ENCODE data around the gene CFAP52. TPM values are rescaled to one million over a fixed set of nuclear protein-coding genes. Genes with fewer than 3 reads are reported as not detected.

Gene CFAP52
- total RNA-seq, 4 donors from 2014 or later = not detected

DNA sequence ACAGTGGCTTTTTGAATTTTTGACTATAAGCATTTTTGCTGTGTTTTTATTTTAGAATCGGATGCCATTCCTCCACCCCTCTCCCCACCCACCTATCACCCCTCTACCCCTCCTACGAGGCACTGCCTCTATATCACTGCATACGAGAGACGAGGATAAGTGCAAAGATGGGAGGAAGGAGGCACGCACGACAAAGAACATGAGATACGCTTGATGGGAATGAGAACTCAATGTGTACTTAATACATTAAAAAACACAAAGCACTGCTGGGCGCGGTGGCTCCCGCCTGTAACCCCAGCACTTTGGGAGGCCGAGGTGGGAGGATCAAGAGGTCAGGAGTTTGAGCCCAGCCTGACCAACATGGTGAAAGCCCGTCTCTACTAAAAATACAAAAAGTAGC lies 60.1 kb downstream of the CFAP52 start:
- TF ChIP-seq, protein P1, sequence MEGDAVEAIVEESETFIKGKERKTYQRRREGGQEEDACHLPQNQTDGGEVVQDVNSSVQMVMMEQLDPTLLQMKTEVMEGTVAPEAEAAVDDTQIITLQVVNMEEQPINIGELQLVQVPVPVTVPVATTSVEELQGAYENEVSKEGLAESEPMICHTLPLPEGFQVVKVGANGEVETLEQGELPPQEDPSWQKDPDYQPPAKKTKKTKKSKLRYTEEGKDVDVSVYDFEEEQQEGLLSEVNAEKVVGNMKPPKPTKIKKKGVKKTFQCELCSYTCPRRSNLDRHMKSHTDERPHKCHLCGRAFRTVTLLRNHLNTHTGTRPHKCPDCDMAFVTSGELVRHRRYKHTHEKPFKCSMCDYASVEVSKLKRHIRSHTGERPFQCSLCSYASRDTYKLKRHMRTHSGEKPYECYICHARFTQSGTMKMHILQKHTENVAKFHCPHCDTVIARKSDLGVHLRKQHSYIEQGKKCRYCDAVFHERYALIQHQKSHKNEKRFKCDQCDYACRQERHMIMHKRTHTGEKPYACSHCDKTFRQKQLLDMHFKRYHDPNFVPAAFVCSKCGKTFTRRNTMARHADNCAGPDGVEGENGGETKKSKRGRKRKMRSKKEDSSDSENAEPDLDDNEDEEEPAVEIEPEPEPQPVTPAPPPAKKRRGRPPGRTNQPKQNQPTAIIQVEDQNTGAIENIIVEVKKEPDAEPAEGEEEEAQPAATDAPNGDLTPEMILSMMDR (IDR thresholded peaks at IDR 0.05; ENCODE audit: low read depth) = no peak

DNA sequence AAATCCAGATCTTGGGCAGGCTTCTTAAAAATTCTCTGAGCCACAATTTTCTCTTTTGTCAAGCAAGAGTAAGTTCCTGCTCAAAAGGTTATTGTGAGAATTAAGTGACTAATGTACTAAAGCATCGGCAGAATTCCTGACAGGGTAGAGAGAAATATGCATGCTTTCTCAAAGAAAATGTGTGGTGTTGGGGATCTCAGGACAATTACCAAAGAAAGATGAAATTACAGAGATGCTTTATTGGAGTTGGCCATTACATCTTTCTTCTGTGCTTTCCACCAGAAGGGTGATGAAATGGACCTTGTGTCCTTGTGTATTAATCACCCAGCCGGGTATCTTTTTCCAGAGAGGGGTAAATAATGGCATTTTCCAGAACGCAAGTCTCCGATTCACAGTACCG lies 67.2 kb downstream of the CFAP52 start:
- TF ChIP-seq, protein P1 (IDR thresholded peaks at IDR 0.05; ENCODE audit: low read depth) = no peak

- TF ChIP-seq, protein P1 (IDR thresholded peaks at IDR 0.05; ENCODE audit: low read depth) = no peak
Measured at GRCh38 chr17:9644910-9645751, 68.7 kb downstream of the CFAP52 start, which contains the start of gene USP43. TSS of gene USP43 (plus strand) at chr17:9645517. CDS start at chr17:9645633, 116 bp downstream.

- TF ChIP-seq, protein P1 (IDR thresholded peaks at IDR 0.05; ENCODE audit: low read depth) = no peak
Measured at GRCh38 chr17:9645851-9646545, 69.6 kb downstream of the CFAP52 start.

DNA sequence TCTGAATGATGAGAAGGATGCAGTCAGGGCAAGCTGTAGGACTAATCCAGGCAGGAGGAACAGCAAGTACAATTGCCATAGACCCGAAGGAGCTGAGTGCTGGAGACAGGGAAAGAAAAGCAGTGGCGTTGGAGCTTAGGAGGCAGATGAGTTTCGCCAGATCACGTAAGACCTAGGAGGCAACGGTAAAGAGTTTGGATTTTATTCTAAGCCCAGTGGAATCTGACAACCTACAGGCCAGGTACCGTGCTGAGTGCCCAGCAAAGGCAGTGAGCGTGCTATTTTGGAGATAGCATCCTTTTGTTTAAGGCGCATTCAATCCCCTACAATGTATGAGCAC lies 70.1 kb downstream of the CFAP52 start:
- TF ChIP-seq, protein P1 (IDR thresholded peaks at IDR 0.05; ENCODE audit: low read depth) = no peak

DNA sequence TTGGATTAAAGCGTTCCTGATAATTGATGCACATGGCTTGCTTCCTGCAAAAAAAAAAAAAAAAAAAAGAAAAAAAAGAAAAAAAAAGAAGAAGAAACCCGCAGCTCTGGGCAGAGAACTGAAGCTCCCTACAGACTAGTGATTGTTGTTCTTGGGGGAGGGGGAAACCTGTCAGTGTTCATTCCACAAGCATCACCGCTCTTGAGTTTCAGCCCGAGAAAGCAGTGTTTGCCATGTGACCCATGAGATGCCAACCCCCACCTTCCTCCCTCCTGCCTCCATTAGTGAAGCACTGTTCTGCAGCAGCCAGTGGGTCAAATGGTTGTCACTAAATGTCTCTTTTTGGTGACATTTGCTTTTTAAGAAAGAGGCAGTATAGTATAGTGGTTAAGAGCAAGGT lies 70.6 kb downstream of the CFAP52 start:
- TF ChIP-seq, protein P1 (IDR thresholded peaks at IDR 0.05; ENCODE audit: low read depth) = no peak

DNA sequence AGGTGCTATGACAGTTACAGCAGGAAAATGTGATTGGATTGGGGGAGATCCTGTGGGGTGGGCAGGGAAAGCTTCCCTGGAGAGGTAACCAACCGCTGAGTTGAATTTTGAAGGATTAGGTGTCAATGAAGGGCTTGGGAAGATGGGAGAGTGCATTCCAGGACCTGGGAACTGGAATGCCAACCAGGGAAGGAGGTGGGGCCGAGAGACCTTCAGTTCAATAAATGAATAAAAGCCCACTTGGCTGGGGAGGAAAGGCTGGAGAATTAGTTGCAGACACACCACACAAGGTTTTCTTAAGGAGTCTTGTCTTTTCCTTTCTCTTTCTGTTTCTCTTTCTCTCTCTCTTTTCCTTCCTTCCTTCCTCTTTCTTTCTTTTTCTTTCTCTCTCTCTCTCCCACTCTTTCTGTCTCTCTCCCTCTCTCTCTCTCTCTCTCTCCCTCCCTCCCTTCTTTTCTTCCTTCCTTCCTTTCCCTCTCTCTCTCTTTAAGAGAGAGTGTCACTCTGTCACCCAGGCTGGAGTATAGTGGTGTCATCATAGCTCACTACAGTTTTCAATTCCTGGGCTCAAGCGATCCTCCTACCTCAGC lies 72.2 kb downstream of the CFAP52 start:
- TF ChIP-seq, protein P1 (IDR thresholded peaks at IDR 0.05; ENCODE audit: low read depth) = no peak

Measured in subcutaneous adipose tissue (tissue), 4 donors.